B cell (primary cell): ENCODE data around the gene TENM4. TPM values are rescaled to one million over a fixed set of nuclear protein-coding genes. Genes with fewer than 3 reads are reported as not detected.

Experiments
- ATAC-seq: fragments of 200-7000 bp; cut with Tn5 transposase; one replicate; pipeline ENCODE4 v1.10.0; 2021; ENCODE audit warnings: low read depth, mild to moderate bottlenecking, moderate number of reproducible peaks, moderate library complexity
- CTCF ChIA-PET: fragments of 350-600 bp; sonication (Branson Sonifier 250); formaldehyde crosslinking; loops from one replicate; lab custom pipeline; 2021; ENCODE audit warnings: antibody characterized with exemption, inconsistent platforms; lab: Charles Lee
- POLR2A ChIA-PET: fragments of 350-600 bp; sonication (Branson Sonifier 250); formaldehyde crosslinking; loops from one replicate; lab custom pipeline; 2021; ENCODE audit warnings: antibody characterized with exemption; lab: Charles Lee
- DNase-seq: peaks from one replicate; pipeline ENCODE4 v3.0.0; 2013
- H2AFZ ChIP-seq: 2 replicates; pipeline ENCODE4 v1.6.1; 2012; ENCODE audit warnings: mild to moderate bottlenecking, low read depth, low read length; ENCODE audit not compliant: insufficient read depth, poor library complexity, severe bottlenecking
- H3K27ac ChIP-seq, 2 donors: 1 replicate in 1 of 2; 2 replicates in 1 of 2; pipeline ENCODE4 v1.5.1; 2012 to 2013; ENCODE audit warnings: low read length in 2 of 2, mild to moderate bottlenecking in 2 of 2, moderate library complexity in 1 of 2
- H3K27me3 ChIP-seq, 4 experiments: fragments of 200-600 bp in 1 of 4; sonication (generic) in 1 of 4; replicated peaks in 1 of 4; 1 replicate in 2 of 4; 2 replicates in 2 of 4; pipeline versions ENCODE4 v1.6.1 to v1.7.0; 2013 to 2016; ENCODE audit warnings: low read length in 3 of 4, mild to moderate bottlenecking in 2 of 4, mixed read lengths in 1 of 4, moderate library complexity in 1 of 4; ENCODE audit not compliant: insufficient read depth in 4 of 4, control insufficient read depth in 3 of 4; ENCODE audit errors: control extremely low read depth in 1 of 4
- H3K36me3 ChIP-seq, 2 experiments: replicated peaks in 1 of 2; 1 replicate in 1 of 2; 2 replicates in 1 of 2; pipeline versions ENCODE4 v1.6.1 to v1.7.1; 2013; ENCODE audit warnings: low read length in 1 of 2; ENCODE audit not compliant: insufficient read depth in 2 of 2, control insufficient read depth in 1 of 2; ENCODE audit errors: control extremely low read depth in 1 of 2, extremely low read depth in 1 of 2
- H3K4me1 ChIP-seq, 2 donors: fragments of 200-600 bp in 1 of 2; sonication (generic) in 1 of 2; 1 replicate in 1 of 2; 2 replicates in 1 of 2; pipeline versions ENCODE4 v1.5.1 to v1.6.1; 2013 to 2017; ENCODE audit warnings: low read length in 2 of 2; ENCODE audit not compliant: control insufficient read depth in 2 of 2, insufficient read depth in 2 of 2
- H3K4me2 ChIP-seq: replicated peaks from 2 replicates; pipeline ENCODE3; 2012; ENCODE audit warnings: mild to moderate bottlenecking, low read depth, low read length; ENCODE audit not compliant: poor library complexity, severe bottlenecking
- H3K4me3 ChIP-seq, 5 experiments: fragments of 200-600 bp in 1 of 5; sonication (generic) in 1 of 5; 1 replicate in 3 of 5; 2 replicates in 2 of 5; pipeline versions ENCODE4 v1.5.1 to v1.7.0; 2011 to 2016; ENCODE audit warnings: low read length in 4 of 5, mild to moderate bottlenecking in 4 of 5, low read depth in 2 of 5, control low read depth in 1 of 5, moderate library complexity in 1 of 5; ENCODE audit not compliant: insufficient read depth in 1 of 5; ENCODE audit errors: control extremely low read depth in 1 of 5, extremely low read depth in 1 of 5
- H3K79me2 ChIP-seq: fragments of 200-600 bp; sonication (generic); one replicate; pipeline ENCODE4 v1.6.0; 2016; ENCODE audit warnings: low read length; ENCODE audit not compliant: control insufficient read depth, insufficient read depth
- H3K9ac ChIP-seq: fragments of 200-600 bp; sonication (generic); 2 replicates; pipeline ENCODE4 v1.6.1; 2017; ENCODE audit warnings: mild to moderate bottlenecking, low read length, moderate library complexity
- H3K9me3 ChIP-seq, 3 donors: one replicate each; pipeline versions ENCODE4 v1.6.1 to v1.7.1; 2013; ENCODE audit warnings: low read length in 2 of 3; ENCODE audit not compliant: control insufficient read depth in 2 of 3, insufficient read depth in 1 of 3; ENCODE audit errors: control extremely low read depth in 1 of 3
- H4K20me1 ChIP-seq: 2 replicates; pipeline ENCODE4 v1.6.0; 2012; ENCODE audit warnings: mild to moderate bottlenecking, low read length; ENCODE audit not compliant: insufficient read depth, control insufficient read depth, poor library complexity, severe bottlenecking
- H3K27ac Mint-ChIP-seq: one replicate; pipeline ENCODE4 v1.8.0; 2021; ENCODE audit warnings: mixed read lengths
- H3K27me3 Mint-ChIP-seq: one replicate; pipeline ENCODE4 v1.8.0; 2021; ENCODE audit warnings: mixed read lengths
- H3K4me1 Mint-ChIP-seq: one replicate; pipeline ENCODE4 v1.8.0; 2021; ENCODE audit warnings: mixed read lengths
- H3K4me3 Mint-ChIP-seq: one replicate; pipeline ENCODE4 v1.8.0; 2021; ENCODE audit warnings: mixed read lengths
- H3K9me3 Mint-ChIP-seq: one replicate; pipeline ENCODE4 v1.8.0; 2022; ENCODE audit warnings: mixed read lengths; ENCODE audit not compliant: insufficient read depth
- EZH2 ChIP-seq: IDR thresholded peaks from 2 replicates; pipeline ENCODE4 v1.6.1; 2012; ENCODE audit warnings: borderline replicate concordance, low read depth, mild to moderate bottlenecking, moderate library complexity, low read length; ENCODE audit not compliant: insufficient read depth, poor library complexity, severe bottlenecking
- whole genome bisulfite sequencing: methylation state at CpG from one replicate; pipeline ENCODE4 v1.1.5; 2013; ENCODE audit warnings: missing lambda C conversion rate; ENCODE audit not compliant: insufficient coverage; 5-methylcytosine and 5-hydroxymethylcytosine counted together
- intact Hi-C: fragments of 100-400 bp; cut with micrococcal nuclease; formaldehyde crosslinking; loops from one replicate; pipeline ENCODE4 v1.10.0; 2022
- polyA plus RNA-seq: library from polyadenylated mRNA; depleted of rRNA; stranded (reverse); fragments of >200 nt; gene quantifications from 2 replicates; pipeline ENCODE4 v1.2.3, GENCODE V29; 2012
- total RNA-seq, 2 donors: library from RNA; stranded (reverse); fragments of 120-200 nt in 1 of 2; gene quantifications; 1 replicate in 1 of 2; 2 replicates in 1 of 2; pipeline versions ENCODE4 v1.2.3 to v1.2.4, GENCODE V29; 2013 to 2022
- TF ChIP-seq, protein P1 (sequence below): fragments of 200-600 bp; IDR thresholded peaks from one replicate; pipeline ENCODE4 v1.8.0; 2022; ENCODE audit warnings: antibody characterized with exemption, mild to moderate bottlenecking

TENM4 gene
- total and polyA plus RNA-seq, 2 donors (not counting 1 experiment from before 2014, with no cell fraction given): 0.09 to 5.7 TPM

DNA sequence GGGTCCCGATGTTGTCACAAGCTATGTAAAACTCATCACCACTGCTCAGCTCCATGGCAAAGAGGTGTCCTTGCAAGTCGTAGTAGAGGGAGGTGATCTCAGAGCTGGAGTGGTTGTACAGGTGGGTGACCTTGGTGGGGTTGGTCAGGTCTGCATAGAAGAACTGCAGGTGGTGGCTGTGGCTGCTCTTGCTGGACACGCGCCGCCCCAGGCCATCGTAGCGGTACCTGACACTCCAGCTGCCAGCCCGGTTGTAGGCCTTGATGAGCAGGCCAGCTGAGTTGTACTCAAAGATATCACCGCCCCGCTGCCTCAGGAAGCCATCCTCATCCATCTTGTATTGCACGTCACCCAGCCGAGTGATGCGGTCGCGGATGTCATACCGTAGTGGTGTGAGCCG lies 771.6 kb downstream of the TENM4 start:
- POLR2A ChIA-PET: no interaction called here
- peaks cover 0 to 2% (median 0%) of the 10 kb centered on the region in 4 experiments for H3K27me3 ChIP-seq
- no peak overlapping the region for H3K27ac ChIP-seq
- H3K4me2 ChIP-seq: no peak overlapping the region
- H4K20me1 ChIP-seq: no peaks in the 10 kb centered on the region
- Mint-ChIP-seq H3K27ac (no peak overlapping the region), H3K9me3 (no peaks in the 10 kb centered on the region), H3K4me3 (no peak overlapping the region), H3K27me3 (peaks cover 7% of the 10 kb centered on the region), H3K4me1 (no peaks in the 10 kb centered on the region)
- no peak overlapping the region for H2AFZ ChIP-seq
- CTCF ChIA-PET: no interaction called here
- no peaks in the 10 kb centered on the region for H3K36me3 ChIP-seq
- TF ChIP-seq EZH2: no peak
- TF ChIP-seq, protein P1, sequence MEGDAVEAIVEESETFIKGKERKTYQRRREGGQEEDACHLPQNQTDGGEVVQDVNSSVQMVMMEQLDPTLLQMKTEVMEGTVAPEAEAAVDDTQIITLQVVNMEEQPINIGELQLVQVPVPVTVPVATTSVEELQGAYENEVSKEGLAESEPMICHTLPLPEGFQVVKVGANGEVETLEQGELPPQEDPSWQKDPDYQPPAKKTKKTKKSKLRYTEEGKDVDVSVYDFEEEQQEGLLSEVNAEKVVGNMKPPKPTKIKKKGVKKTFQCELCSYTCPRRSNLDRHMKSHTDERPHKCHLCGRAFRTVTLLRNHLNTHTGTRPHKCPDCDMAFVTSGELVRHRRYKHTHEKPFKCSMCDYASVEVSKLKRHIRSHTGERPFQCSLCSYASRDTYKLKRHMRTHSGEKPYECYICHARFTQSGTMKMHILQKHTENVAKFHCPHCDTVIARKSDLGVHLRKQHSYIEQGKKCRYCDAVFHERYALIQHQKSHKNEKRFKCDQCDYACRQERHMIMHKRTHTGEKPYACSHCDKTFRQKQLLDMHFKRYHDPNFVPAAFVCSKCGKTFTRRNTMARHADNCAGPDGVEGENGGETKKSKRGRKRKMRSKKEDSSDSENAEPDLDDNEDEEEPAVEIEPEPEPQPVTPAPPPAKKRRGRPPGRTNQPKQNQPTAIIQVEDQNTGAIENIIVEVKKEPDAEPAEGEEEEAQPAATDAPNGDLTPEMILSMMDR: no peak
- H3K9ac ChIP-seq: no peak overlapping the region
- peaks cover 0 to 4% (median 0%) of the 10 kb centered on the region in 3 donors for H3K9me3 ChIP-seq
- 95% methylated on average over 16 of the region's 17 CpGs for WGBS
- ATAC-seq: no peak
- H3K4me1 ChIP-seq: no peaks in the 10 kb centered on the region
- intact Hi-C loops: no loop called here
- H3K79me2 ChIP-seq: no peaks in the 10 kb centered on the region
- DNase-seq: no peak
- no peak overlapping the region for H3K4me3 ChIP-seq

DNA sequence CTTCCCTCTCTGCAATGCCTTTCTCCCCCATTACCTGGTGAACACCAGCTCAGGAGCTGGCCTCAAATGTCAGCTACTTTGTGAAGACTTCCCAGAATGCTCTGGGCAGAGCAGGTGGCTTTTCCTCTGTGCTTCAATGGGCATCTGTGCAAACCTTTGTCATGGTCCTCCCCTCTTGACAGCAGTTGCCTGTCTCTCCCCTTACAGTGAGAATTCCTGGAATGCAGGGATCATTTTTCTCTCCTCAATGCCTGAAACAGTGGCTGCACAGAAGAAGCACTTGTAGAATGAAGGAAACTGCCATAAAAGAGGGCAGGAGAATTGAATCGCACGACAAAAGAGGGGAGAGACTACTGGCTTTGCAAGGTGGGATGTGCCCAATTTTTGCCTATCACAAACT lies 773.4 kb downstream of the TENM4 start:
- Histone ChIP-seq H3K27ac (no peak overlapping the region), H3K4me1 (no peaks in the 10 kb centered on the region), H2AFZ (no peak overlapping the region), H3K36me3 (no peaks in the 10 kb centered on the region), H3K4me3 (no peak overlapping the region), H3K27me3 (peaks cover 0 to 2% (median 0%) of the 10 kb centered on the region in 4 experiments), H4K20me1 (no peaks in the 10 kb centered on the region), H3K9ac (no peak overlapping the region), H3K79me2 (no peaks in the 10 kb centered on the region), H3K4me2 (no peak overlapping the region), H3K9me3 (peaks cover 0 to 4% (median 0%) of the 10 kb centered on the region in 3 donors)
- peaks cover 7% of the 10 kb centered on the region for H3K27me3 Mint-ChIP-seq
- no peak overlapping the region for H3K4me3 Mint-ChIP-seq
- DNase-seq (no peak), ATAC-seq (no peak)
- TF ChIP-seq EZH2: no peak
- TF ChIP-seq, protein P1: no peak
- no peaks in the 10 kb centered on the region for H3K9me3 Mint-ChIP-seq
- POLR2A ChIA-PET: no interaction called here
- intact Hi-C loops: no loop called here
- no CpG with 5 or more reads among the region's 2 CpGs for WGBS
- H3K27ac Mint-ChIP-seq: no peak overlapping the region
- no peaks in the 10 kb centered on the region for H3K4me1 Mint-ChIP-seq
- CTCF ChIA-PET: no interaction called here
